ENCODE data around the gene MAML2.
A peak's percentile ranks its signal among the peaks of the same experiment; 100 is the strongest.

The MAML2 gene

DNA sequence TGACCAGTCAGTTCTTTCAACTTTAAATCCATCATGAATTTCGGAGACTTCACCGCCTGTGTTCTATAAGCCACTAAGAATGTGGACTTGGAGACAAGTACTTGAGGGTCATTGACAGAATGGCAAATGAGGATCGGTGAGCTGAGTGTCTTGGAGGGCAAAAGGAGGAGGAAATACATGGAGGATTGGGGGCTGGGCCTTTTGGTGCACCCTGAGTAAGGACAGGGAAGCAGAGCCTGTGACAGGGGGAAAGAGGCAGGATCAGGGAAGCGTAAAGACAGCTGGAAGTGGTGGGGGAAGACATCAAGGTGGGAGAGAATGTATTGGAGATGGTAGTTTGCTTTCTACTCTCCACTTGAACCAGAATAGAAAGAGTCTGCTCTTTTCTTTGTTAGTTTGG lies 348.7 kb downstream of the MAML2 start:
- DNase-seq = no peak

DNA sequence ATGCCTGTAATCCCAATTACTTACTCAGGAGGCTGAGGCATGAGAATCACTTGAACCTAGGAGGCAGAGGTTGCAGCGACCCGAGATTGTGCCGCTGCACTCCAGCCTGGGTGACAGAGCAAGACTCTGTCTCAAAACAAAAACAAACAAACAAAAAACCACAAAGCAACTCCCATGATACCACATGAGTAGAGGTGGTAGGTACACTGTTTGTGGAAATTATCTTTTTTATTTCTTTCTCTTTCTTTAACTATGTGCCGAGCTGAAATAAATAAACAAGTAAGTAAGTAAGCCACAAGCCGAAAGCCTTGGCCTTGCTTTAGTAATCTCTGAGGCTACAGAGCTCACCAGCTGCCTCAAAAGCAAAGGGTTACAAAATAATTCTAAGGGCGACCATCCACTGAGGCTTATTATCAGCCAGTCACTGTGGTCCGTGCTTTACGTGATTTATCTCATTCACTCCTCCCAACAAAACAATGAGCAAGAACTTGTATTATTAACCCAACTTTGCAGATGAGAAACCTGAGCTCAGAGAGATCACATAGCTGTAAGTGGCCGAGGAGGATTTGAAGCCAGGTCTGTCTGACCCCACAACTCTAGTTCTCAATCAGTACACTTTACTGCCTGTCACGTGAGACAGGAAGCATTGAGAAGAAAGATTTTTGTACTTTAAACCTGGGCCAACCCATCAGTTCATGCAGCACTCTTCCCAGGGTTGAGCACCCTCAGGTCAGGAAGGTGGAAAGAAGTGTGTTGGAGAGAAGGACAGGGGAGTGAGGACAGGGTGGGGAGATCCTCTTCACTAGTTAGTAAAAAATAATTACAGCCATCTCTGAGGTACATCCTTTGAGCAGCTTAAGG lies 349.3 kb downstream of the MAML2 start:
- no peak for DNase-seq

DNA sequence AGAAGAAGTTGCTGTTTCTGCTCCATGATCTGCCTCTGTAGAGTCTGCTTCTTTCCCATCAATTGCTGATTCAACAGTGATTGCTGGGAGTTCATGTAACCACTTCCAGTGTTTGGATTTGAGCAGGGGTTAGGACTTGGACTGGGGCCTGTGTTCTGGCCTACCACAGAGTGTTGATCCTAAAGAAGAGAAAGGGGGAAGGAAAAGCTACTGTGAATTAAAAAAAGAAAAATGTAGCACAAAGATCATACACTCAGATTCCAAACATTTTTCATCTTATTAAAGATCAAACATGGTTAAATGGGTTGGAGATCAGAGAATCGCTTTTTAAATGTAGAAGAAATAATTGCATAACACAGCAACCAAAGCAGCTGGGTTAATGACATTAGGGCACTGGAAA lies 351.4 kb downstream of the MAML2 start:
- no peak for DNase-seq

DNA sequence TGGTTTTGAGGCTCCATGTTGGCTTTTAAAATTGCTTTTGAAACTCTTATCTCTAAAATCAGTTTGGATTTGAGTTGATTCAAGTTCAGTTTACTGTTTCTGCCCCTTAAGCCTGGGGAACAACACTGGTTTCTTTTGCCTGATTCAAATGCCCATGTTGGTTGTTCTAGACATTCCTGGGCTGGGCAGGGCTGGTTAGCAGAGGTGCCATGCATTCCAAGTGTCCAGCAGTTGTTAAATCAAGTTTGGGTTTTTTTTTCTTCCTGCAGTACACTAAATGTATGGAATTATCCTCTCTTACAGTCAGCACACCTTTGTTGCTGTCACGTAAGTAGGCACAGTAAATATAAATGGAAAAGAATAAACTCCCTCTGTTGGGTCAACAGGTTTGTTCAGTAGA lies 351.9 kb downstream of the MAML2 start:
- no peak for DNase-seq

DNA sequence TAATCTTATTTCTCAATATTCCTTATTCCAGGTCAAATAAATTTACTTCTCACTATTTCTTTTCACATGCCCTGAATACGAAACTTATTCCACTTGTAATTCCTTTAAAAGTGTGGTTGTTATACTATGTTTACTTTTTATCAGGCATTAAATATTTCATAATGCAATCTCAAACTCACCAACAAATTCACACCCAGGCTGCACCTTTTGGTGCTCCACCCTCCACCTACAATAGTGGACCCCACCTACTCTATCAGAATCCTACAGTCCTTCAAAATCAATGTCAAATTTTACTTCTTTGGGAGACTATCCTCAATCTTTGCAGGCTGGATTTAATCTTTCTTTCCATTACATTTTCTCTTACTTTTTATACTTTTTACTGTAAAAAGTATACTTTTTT lies 353.2 kb downstream of the MAML2 start:
- no peak for DNase-seq

DNA sequence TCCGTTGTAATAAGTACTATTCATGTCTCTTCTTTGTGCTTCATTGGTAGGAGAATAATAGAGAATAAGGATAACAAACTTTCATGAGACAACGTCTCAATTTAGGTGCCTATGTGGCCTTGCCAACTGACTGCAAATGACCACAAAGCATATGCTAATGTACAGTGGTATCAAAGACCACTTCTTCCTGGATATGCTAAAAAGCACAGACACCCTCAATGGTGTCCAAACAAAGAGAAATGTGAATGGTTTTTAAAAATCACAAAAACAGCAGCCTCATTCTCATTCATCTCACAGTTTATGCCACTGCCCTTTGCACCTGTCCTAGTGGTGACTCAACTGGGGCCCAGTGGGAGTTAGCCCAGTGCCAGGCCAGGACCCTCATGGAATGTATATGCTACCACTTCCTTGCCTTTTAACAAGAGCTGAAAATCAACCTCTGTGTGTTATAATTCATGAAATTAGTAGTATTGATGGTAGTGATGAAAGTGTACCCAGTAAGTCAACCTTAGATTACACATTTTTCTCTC lies 353.9 kb downstream of the MAML2 start:
- no peak for DNase-seq

DNA sequence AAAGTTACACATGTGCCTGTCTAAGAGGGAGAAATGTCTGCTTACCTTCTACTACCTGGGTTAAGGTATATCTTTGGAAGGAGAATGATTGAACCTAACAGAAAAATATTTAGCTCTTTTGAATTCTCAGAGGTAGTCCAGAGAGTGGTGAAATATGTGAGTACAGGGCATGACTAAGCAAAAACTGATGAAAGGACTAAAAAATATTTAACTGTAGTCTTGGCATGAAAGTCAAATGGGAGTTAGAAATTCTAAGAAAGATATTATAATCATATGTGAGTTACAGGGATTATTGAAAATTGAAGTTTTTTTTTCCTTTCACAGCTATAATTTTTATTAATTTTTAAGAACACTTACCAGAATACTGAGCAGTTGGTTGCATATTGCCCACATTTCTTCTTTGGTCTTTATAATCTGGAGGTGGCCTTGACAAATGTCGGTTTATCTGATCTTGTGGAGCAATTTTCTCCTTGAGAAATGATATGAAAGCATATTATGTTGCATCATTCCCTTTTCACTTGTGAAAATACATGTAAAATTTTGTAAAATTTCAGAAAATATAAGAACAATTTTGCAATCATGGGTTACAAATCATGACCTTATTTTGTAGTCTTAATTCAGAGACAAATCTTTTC lies 357.7 kb downstream of the MAML2 start:
- no peak for DNase-seq

DNA sequence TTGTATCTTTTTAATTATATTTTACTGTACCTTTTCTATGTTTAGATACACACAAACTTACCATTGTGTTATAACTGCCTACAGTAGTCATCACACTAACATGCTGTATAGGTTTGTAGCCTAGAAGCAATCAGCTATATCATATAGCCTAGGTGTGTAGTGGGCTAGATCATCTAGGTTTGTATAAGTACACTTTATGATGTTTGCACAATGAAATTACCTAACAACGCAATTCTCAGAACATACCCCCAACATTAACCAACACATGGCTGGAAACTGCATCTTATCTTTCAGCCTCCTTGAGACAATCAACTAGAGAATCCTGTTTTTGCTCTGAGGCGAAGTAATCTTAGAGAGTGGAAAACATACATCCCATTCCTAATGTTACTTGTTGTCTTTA lies 358.9 kb downstream of the MAML2 start:
- no peak for DNase-seq

DNA sequence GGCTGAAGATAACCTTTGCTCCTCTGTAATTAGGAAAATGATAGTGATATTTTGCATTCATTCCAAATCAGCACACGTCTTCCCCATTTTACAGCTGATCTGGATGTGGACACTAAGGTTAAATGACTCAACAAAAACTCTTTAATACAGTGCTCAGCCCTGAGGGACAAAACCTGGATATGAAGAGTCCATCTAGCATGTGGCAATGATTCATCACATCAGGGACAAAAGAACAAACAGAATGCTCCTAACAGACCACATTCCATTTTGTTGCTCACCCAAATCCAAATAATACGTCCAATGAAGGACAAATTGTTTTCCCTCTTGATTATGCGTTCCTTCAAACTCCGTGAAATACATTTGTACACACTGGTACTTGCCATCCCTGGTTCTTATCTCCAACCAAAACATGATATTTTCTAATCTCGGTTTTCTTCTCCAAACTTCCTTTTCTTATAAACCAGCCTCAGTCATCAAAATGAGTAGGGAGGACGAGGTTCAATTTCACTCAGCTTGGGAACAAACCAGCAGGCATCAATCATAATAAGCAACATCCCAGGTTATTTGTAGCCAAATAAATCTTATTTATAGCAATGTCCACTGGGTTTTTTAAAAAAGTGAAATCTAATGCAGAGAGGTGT lies 365.3 kb downstream of the MAML2 start:
- no peak for DNase-seq

DNA sequence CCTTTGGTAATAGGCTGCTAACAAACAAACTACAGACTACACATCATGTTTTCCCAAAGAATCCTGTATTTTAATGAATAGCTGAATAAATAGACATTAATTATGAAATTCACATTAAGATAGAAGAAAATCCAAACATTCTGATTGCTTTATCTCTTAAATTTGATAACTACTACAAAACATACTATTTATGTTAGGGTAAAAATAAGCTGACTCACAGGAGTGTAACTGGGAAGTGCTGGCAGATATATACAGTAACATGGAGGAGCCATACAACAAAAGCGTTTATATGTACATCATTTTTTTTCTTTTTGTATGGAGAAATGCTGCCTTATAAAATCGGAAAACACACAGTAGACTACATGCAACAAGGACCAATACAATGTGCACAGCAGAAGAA lies 366.4 kb downstream of the MAML2 start:
- DNase-seq = no peak

DNA sequence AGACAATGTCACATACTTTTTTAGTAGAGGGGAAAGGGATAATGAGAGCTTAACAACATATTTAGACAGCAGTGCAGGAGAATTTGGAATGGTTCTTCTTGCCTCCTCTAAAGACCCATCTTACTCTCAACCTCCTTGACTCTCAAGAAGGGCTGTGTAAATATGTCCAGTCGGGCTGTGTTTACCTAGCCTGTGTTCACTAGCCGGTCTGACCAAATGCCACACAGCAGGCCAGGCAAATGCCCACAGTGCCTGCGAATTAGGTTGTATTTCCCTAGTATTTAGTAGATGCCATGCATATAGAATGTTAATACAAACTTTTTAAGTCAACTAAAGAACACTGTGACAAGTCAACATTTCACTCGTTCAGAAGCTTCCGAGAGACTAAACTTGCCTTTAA lies 367.7 kb downstream of the MAML2 start:
- DNase-seq = no peak

DNA sequence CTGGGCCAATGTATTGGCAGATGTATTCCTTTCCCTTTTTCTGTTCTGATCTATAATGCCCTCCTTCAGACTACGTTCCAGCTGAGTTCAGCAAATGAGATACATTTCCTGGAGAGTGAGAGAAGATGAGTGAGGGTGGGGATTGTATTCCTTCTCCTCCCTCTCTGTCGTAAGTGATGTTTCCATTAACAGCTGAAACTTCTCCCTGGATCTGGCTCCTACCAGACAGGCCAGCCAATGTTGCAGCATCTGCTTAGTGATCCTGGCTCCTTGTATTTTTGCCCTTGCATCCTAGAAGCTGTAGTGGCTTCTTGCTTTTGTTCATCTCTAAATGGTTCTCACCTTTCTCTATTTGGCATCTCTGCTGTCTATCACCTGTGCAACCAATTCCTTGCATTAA lies 370.9 kb downstream of the MAML2 start:
- no peak for DNase-seq

DNA sequence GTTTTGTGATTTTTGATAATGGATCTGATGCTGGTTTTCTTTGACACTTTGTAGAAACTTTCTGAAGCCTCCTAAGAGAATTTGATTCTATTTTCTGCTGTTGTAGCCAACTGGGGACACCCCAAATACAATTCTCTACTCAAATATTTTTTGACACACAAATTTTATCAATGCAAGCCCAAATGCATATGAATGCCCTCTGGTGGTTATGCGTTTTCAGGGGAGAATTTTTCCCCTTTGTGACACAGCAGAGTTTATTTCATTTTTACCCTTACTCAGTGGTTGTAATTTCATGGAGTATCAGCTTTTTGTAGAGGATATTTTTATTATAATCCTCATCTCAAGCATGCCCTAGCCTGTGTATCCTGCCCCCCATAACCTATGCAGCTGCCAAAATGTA lies 374.4 kb downstream of the MAML2 start:
- DNase-seq = peak in 1 of 2 experiments; percentile 18

DNA sequence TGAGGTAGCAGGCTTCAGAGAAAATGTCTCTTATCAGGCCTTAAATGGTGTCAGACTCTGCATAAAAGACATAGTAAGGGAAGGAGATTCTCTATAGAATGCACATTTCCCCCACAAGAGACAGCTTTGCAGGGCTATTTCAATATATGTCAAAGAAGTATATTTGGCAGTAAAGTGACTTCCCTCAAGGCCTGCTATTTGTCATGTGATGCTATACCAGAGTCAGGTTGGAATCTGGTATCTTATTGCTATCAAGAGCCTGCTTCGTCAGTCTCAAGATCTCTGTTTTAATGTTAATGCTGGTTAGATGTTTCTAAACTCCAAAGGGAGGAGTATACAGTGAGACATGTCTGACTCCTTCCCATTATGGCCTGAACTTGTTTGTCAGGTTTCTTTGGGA lies 378.7 kb downstream of the MAML2 start:
- no peak for DNase-seq

DNA sequence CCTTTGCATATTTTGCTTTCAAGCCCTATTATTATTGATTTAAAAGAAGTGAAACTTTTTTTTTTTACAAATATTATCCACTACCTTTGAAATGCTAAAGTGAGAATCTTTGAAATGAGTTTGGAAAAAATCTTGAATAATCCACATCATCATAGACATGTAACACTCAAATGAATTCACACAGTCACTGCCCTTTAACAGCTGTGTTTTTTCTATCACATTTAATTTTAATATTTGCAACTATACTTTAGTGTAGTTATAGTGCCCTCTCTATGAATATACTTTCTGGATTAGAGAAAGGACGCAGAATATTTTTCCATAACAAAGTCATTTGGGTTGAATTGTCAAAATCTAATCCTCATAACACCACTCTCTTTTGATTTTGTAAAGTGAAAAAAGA lies 381.2 kb downstream of the MAML2 start:
- no peak for DNase-seq

DNA sequence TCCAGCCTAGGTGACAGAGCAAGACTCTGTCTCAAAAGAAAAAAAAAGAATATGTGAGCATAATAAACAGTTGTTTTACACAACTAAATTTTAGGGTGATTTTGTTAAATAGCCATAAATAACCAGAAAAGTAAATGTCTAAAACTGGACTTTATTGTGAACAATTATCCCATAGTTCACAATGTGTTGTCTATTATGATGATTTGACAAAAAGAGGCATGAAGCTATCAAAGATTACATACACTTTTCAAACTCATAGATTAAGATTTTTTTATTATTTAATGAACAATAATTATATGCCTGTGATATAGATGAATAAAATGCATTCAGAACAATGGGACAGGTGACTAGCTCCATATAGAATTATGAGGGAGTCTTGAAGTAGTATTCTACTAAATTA lies 392.1 kb downstream of the MAML2 start:
- DNase-seq = no peak

DNA sequence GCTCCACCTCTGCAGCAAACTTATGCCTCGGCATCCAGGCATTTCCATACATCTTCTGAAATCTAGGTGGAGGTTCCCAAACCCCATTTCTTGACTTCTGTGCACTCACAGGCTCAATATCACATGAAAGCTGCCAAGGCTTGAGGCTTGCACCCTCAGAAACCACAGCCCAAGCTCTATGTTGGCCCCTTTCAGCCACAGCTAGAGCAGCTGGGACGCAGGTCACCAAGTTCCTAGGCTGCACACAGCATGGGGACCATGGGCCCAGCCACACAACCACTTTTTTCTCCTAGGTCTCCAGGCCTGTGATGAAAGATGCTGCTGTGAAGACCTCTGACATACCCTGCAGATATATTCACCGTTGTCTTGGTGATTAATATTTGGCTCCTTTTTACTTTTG lies 394.4 kb downstream of the MAML2 start:
- DNase-seq = no peak

DNA sequence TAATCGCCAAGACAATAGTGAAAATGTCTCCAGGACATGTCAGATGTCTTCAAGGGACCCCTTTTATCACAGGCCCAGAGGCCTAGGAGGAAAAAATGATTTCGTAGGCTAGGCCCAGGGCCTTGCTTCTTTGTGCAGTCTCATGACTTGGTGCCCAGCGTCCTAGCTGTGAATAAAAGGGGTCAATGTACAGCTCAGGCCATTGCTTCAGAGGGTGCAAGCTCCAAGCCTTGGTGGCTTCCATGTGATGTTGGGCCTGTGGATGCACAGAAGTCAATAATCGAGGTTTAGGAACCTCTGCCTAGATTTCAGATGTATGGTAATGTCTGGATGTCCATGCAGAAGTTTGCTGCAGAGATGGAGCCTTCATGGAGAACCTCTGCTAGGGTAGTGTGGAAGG lies 398.4 kb downstream of the MAML2 start:
- DNase-seq = no peak

DNA sequence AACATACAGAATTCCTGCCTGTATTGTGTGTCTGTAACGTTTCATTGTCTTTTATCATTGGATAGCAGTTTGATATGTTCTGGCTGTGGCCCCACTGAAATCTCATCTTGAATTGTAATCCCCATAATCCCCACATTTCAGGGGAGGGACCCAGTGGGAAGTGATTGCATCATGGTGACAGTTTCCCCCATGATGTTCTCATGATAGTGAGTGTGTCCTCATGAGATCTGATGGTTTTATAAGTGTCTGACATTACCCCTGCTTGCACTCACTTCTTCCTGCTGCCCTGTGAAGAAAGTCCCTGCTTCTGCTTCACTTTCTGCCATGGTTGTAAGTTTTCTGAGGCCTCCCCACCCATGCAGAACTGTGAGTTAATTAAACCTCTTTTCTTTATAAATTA lies 399.4 kb downstream of the MAML2 start:
- no peak for DNase-seq

DNA sequence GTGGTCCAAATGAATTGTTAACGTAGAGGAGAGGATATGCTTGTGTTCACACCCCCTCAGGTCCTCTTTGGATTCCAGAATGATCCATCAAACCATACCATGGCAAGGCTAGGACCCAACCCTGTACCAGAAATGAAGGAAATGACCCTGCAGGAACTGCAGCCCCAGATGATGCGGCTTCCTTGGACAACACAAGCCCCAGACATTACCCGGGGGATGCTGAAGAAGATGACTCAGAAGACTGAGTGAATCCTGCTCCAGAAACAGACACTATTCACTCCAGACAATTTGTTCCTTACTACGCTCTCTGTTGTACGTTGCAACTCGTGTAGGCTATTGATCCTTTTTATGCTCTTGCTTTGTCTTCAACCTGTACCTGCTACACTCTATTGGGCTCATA lies 403.9 kb downstream of the MAML2 start:
- DNase-seq = no peak

DNA sequence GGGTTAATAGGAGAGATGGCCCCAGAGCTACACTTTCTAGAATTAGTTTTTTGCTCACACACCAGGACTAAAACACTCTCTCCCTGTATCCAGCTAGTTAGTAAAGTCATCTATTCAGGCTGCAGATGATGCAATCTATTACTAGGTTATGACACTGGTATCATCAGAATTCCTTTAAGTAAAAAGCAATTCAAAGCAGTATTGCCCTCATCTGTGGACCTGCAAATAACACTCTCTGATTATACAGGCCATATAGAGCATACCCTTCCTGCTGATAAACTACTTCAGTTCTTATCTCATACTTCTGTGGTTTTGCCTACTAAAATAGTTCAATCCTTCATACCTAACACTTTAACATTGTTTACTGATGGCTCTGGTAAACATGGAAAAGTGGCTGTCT lies 405.6 kb downstream of the MAML2 start:
- no peak for DNase-seq

DNA sequence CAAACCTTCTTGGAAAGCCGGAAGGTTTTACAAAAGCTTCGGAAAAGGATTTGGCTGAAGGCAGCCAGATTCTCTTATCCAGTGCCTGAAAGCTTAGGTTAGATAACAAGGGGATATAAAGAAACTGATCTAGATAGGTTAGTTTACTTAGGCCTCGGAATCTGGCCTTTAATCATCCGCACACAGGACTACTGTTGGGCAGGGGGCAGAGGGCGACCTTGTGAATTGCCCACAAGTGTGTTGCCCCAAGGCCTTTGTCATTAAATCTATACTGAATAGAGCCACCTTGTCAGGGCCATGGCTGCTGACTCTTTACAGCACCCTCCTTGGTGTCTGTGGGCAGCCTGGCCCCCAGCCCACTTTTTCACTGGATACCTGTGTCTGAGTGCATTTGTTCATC lies 409.4 kb downstream of the MAML2 start:
- DNase-seq = no peak

DNA sequence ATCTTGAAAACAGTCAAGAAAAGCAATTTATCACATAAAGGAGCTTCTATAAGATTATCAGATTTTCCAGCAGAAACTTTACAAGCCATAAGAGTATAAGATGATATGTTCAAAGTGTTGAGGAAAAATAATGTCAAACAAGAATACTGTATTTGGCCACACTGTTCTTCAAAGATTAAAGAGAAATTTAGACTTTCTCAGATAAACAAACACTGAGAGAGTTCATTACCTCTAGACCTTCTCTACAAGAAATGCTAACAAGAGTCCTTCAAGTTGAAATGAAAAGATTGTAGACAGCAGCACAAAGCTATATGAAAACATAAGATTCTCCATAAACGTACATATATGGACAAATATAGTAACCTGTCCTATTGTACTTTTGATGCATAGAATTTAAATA lies 411.1 kb downstream of the MAML2 start:
- DNase-seq = no peak

DNA sequence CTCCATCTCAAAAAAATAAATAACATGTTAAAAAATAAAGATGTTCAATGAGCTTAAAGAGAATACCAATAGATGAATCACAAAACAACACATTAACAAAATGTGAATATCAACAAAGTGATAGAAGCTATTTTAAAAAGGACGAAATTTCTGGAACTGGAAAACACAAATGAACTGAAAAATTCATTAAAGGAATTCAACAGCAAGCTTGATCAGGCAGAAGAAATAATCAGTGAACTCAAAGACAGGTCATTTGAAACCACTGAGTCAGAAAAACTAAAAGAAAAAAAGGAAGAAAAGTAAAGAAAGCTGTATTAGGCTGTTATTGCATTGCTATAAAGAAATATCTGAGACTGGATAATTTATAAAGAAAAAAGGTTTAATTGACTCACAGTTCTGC lies 412.0 kb downstream of the MAML2 start:
- DNase-seq = no peak
